IgD-negative memory B cell (primary cell): Measurements from ENCODE around the gene RPRD1B. TPM values are rescaled to one million over a fixed set of nuclear protein-coding genes. Genes with fewer than 3 reads are reported as not detected.

ENCODE experiments used
- H3K27ac Mint-ChIP-seq, 3 donors: one replicate each; pipeline ENCODE4 v1.8.0; 2020 to 2022; ENCODE audit warnings: mild to moderate bottlenecking in 3 of 3, mixed read lengths in 3 of 3, moderate library complexity in 1 of 3
- H3K27me3 Mint-ChIP-seq: one replicate; pipeline ENCODE4 v1.8.0; 2021; ENCODE audit warnings: mixed read lengths
- H3K36me3 Mint-ChIP-seq: one replicate; pipeline ENCODE4 v1.8.0; 2020; ENCODE audit warnings: mild to moderate bottlenecking, mixed read lengths
- H3K4me1 Mint-ChIP-seq, 3 donors: one replicate each; pipeline ENCODE4 v1.8.0; 2020 to 2022; ENCODE audit warnings: mixed read lengths in 3 of 3, mild to moderate bottlenecking in 1 of 3
- H3K4me3 Mint-ChIP-seq, 4 donors: one replicate each; pipeline ENCODE4 v1.8.0; 2020 to 2022; ENCODE audit warnings: mild to moderate bottlenecking in 4 of 4, mixed read lengths in 4 of 4, moderate library complexity in 3 of 4
- H3K9me3 Mint-ChIP-seq, 3 donors: one replicate each; pipeline ENCODE4 v1.8.0; 2020 to 2021; ENCODE audit warnings: mixed read lengths in 3 of 3, mild to moderate bottlenecking in 1 of 3
- polyA plus RNA-seq: library from polyadenylated mRNA; unstranded; fragments of 300-500 nt; fragmentation: Illumina TruSeq; gene quantifications from one replicate; pipeline ENCODE4 v1.2.3, GENCODE V29; 2021

RPRD1B gene
- polyA plus RNA-seq, 1 donor from 2014 or later = 4.0 TPM

GRCh38 chr20:38108438-38108985, 75.0 kb downstream of the RPRD1B start:
- Mint-ChIP-seq H3K4me1 (peaks cover 0 to 3% (median 2%) of the 10 kb centered on the region in 3 donors), H3K27me3 (no peaks in the 10 kb centered on the region), H3K27ac (peak overlapping the region in 1 of 3 donors; percentile 50), H3K9me3 (peaks cover 0 to 1% (median 0%) of the 10 kb centered on the region in 3 donors), H3K4me3 (no peak overlapping the region), H3K36me3 (peaks cover 2% of the 10 kb centered on the region)

DNA sequence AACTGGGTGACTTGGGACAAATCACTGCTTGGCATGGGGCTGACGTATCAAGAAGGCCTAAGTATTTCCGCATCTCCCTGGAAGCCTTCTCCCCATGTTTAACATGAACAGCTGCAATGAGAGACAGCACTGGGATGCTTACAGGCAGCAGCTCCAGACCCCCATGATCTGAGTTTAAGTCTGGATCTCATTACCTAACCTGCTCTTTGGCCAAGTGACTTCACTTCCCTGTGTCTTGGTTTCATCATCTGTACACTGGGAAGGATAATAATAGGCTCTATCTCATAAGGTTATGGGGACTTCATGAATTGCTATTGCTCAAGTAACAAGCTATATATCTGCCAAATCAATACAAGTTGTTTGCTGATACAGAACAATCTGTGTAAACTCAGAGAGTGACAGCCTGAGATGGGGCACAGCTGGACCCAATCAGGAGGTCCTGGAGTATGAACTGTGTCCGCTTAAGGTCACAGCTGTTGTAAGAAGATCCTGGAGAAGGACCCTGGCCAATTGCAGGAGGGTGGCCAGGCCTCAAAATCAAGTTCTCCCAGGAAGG, 75.5 kb downstream of the RPRD1B start:
- Mint-ChIP-seq H3K36me3 (peaks cover 2% of the 10 kb centered on the region), H3K27ac (peak overlapping the region in 1 of 3 donors; percentile 76), H3K9me3 (peaks cover 0 to 1% (median 0%) of the 10 kb centered on the region in 3 donors), H3K27me3 (no peaks in the 10 kb centered on the region), H3K4me1 (peaks cover 2 to 3% (median 3%) of the 10 kb centered on the region in 3 donors), H3K4me3 (no peak overlapping the region)

DNA sequence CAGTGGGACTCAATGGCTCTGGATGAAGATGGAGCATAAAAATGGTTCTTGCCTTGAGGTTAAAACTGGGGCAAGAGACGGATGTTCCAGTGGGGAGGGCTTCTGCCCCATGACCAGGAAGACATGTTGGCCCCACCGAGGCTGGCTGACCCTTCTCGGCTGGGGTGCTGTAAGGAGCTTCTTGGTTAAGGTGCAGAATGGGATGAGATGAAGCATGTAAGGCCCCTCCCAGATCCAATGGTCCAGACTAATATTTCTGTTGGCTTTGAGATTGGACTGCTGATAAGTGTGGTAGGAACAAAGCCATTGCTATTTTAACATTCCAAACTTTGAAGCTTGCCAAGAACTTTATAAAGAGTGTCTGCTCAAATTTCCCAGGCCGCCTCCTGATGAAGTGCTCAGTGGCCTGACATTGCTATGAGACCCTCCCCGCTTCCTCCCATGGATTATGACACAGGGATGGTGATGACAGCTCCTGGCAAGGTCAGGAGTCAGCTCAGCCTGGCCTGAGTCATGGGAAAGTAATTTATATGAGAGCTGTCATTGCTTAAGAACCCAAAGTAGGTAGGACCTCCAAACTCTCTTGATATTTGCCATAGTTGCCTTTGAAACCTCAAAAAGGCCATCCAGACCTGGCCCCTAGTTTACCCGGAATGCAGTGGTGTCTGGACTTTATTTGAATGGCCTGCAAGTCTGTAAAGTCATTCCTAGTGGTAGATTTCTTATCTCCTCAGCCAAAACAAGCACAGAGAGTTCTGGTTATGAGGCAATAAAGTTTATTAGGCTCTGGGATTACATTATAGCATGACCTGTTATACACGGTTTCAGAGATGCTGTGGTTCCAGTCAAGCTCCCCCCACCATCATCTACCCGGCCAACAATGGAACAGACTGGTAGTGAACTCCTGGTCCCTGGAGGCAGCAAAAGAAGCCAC, 76.3 kb downstream of the RPRD1B start:
- H3K4me1 Mint-ChIP-seq = peaks cover 2 to 5% (median 3%) of the 10 kb centered on the region in 3 donors
- H3K27ac Mint-ChIP-seq = peak overlapping the region in 1 of 3 donors; percentile 76
- H3K9me3 Mint-ChIP-seq = peaks cover 0 to 1% (median 0%) of the 10 kb centered on the region in 3 donors
- H3K4me3 Mint-ChIP-seq = no peak overlapping the region
- no peaks in the 10 kb centered on the region for H3K27me3 Mint-ChIP-seq
- peaks cover 2% of the 10 kb centered on the region for H3K36me3 Mint-ChIP-seq

DNA sequence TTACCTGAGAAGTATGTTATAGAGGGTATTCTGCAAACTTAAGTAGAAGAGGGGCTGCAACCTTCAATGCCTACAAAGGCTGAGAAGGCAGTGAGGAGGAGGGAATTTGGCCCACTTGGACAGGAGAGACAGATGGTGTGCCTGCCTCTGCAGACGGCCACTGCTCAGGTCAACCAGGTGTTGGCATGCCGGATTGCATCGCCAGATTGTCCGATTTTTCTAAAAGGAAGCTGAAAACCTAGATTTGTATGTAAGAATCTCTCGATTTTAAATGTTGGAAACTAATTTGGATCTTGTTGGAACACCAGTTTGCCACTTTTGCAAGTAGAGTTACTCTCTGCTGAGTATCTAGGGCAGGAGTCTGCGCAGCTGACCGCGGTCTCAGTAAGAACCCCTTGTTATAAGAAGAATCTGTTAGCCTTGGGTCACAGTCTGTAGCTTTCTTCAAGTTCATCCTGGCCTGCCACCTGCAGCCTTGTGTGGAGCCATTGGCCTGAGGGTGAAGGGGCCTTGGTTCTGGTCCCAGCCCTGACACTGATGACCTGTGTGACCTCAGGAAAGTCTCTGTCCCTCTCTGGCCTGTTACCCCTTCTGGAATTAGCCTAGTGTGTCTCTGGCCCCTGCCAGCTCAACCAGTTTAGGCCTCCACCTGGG, 77.1 kb downstream of the RPRD1B start:
- Mint-ChIP-seq H3K36me3 (peaks cover 2% of the 10 kb centered on the region), H3K27me3 (no peaks in the 10 kb centered on the region), H3K4me1 (peaks cover 4 to 6% (median 5%) of the 10 kb centered on the region in 3 donors), H3K9me3 (peaks cover 0 to 1% (median 0%) of the 10 kb centered on the region in 3 donors), H3K4me3 (no peak overlapping the region), H3K27ac (peak overlapping the region in 1 of 3 donors; percentile 4)

DNA sequence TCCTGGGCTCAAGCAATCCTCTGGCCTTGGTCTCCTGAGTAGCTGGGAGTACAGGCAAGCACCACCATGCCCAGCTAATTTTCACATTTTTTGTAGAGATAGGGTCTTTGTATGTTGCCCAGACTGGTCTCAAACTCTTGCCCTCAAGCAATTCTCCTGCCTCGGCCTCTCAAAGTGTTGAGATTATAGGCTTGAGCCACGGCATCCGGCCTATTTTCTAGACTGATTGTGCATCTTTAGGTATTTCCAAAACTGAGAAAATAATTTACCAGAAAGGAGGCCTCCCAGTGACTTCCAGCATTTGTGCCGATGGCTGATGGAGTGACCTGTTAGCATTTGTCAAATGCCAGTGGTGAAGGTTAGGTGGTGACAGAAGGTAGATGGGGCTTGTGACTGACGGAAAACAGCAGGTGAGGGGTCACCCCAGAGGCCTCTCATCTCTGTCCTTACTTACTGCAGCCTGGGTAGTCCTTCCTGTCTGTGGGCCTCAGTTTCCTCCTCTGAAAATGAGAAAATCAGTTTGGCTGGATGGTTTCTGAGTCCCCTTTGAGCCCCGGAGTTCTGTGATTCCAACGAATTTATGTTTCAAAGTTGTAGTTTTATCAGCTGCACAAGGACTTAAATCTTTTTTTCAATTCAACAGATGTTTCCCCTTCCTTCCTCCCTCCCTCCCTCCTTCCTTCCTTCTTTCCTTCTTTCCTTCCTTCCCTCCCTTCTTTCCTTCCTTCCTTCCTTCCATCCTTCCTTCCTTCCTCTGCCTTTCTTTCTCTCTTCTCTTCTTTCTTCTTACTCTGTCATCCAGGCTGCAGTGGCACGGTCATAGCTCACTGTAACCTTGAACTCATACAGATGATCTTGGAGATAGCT, 78.1 kb downstream of the RPRD1B start:
- no peaks in the 10 kb centered on the region for H3K27me3 Mint-ChIP-seq
- no peak overlapping the region for H3K4me3 Mint-ChIP-seq
- H3K4me1 Mint-ChIP-seq = peaks cover 4 to 9% (median 6%) of the 10 kb centered on the region in 3 donors
- peaks cover 2% of the 10 kb centered on the region for H3K36me3 Mint-ChIP-seq
- H3K9me3 Mint-ChIP-seq = peaks cover 0 to 1% (median 0%) of the 10 kb centered on the region in 3 donors
- no peak overlapping the region for H3K27ac Mint-ChIP-seq

GRCh38 chr20:38112261-38112929, 78.8 kb downstream of the RPRD1B start:
- H3K4me3 Mint-ChIP-seq = no peak overlapping the region
- H3K27ac Mint-ChIP-seq = no peak overlapping the region
- peaks cover 0 to 1% (median 0%) of the 10 kb centered on the region in 3 donors for H3K9me3 Mint-ChIP-seq
- peaks cover 2% of the 10 kb centered on the region for H3K36me3 Mint-ChIP-seq
- H3K27me3 Mint-ChIP-seq = no peaks in the 10 kb centered on the region
- peaks cover 4 to 17% (median 12%) of the 10 kb centered on the region in 3 donors for H3K4me1 Mint-ChIP-seq

DNA sequence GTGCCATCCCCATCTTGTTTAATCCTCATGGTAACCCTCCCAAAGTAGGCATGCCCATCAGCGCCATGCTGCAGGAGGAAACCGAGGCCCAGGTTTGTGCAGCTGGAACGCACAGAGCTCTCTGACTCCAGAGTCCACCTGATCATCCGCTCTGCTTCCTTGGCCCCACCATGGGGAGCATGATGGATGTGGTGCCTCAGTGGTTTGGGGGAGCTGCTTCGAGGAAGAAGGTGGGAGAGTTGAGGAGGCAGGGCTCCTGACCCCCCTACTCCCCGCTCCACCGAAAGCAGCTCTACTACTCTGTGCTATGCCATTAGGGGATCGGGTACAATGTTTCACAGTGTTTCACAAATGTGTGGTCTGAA, 79.4 kb downstream of the RPRD1B start:
- Mint-ChIP-seq H3K4me3 (no peak overlapping the region), H3K9me3 (peaks cover 0 to 1% (median 0%) of the 10 kb centered on the region in 3 donors), H3K4me1 (peaks cover 4 to 18% (median 12%) of the 10 kb centered on the region in 3 donors), H3K36me3 (peaks cover 2% of the 10 kb centered on the region), H3K27me3 (no peaks in the 10 kb centered on the region), H3K27ac (no peak overlapping the region)

- Mint-ChIP-seq H3K27me3 (no peaks in the 10 kb centered on the region), H3K4me3 (no peak overlapping the region), H3K4me1 (peaks cover 4 to 18% (median 12%) of the 10 kb centered on the region in 3 donors), H3K36me3 (peaks cover 2% of the 10 kb centered on the region), H3K9me3 (peaks cover 0 to 1% (median 0%) of the 10 kb centered on the region in 3 donors), H3K27ac (peak overlapping the region in 2 of 3 donors; percentile 1 to 18)
Observed at GRCh38 chr20:38113401-38114325, 80.1 kb downstream of the RPRD1B start.

DNA sequence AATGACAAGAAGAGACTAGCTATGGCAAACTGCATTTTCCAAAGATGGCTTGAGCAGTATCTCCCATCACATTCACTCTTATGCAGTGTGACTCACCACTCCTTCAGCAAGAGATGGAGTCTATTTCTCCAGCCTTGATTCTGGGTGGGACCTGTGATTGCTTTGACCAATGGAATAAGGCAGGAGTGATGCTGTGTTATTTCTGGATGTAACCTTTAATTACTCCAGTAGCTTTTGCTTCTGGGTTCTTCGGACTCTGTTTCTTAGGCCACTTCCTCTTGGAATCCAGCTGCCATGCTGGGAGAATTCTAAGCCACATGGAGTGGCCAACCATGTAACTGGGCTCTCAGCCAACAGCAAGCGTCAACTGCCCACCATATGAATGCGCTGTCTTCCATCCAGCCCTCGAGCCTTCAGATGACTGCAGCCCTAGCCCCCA, 80.8 kb downstream of the RPRD1B start:
- Mint-ChIP-seq H3K4me3 (no peak overlapping the region), H3K36me3 (peaks cover 2% of the 10 kb centered on the region), H3K4me1 (peaks cover 4 to 18% (median 12%) of the 10 kb centered on the region in 3 donors), H3K27ac (no peak overlapping the region), H3K9me3 (peaks cover 0 to 1% (median 0%) of the 10 kb centered on the region in 3 donors), H3K27me3 (no peaks in the 10 kb centered on the region)

DNA sequence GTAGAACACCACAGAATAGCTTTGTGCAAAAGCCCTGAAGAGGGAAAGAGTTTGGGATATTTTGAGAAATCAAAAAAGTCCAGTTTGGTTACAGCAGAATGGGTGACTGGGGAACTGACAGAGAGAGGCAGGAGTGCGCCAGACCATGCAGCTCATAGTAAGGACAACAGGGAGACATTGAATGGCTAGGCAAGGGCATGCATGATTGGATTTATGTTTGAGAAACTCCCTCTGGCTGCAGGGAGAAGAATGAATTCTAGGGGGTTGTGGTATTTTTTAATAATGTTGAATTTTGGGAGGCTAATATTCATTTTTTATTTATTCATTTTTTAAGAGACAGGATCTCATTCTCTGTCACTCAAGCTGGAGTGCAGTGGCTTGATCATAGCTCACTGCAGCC, 81.7 kb downstream of the RPRD1B start:
- Mint-ChIP-seq H3K27me3 (no peaks in the 10 kb centered on the region), H3K27ac (no peak overlapping the region), H3K4me3 (no peak overlapping the region), H3K36me3 (peaks cover 2% of the 10 kb centered on the region), H3K4me1 (peaks cover 4 to 18% (median 12%) of the 10 kb centered on the region in 3 donors), H3K9me3 (peaks cover 0 to 1% (median 0%) of the 10 kb centered on the region in 3 donors)

GRCh38 chr20:38115896-38116295, 82.3 kb downstream of the RPRD1B start:
- Mint-ChIP-seq H3K36me3 (no peaks in the 10 kb centered on the region), H3K9me3 (no peaks in the 10 kb centered on the region)

DNA sequence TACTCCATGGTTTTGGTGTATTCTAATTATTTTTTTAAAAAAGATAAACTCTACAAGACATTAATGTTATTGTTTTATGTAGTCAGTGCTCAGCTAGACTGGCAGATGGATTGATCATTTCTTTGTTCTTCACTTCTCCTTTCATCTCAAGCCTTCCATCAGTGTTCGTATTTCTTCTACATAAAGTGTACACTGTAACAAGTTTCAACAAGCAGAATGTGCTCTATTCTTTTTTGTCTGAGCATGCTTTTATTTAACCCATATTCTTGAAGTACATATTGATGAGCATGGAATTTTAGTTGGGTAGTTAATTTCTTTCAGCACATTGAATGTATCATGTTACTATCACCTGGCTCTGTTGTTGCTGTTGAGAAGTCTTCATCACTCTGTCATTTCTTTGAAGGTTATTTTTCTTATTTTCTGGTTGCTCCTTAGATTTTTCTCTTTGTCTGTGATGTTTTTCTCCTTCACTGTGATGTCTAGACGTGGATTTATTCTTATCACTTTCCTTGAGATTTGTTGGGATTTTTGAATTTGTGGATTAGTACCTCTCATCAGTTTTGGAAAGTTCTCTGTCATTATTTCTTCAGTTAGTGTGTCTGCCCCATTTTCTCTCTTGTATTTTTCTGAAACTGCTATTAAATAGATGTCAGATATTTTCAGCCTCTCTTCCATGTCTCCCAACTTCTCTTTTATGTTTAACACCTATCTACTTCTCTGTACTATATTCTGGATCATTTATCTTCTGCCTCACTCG, 83.0 kb downstream of the RPRD1B start:
- no peaks in the 10 kb centered on the region for H3K9me3 Mint-ChIP-seq
- H3K27me3 Mint-ChIP-seq = no peaks in the 10 kb centered on the region
- H3K4me3 Mint-ChIP-seq = no peak overlapping the region
- H3K4me1 Mint-ChIP-seq = peaks cover 4 to 18% (median 12%) of the 10 kb centered on the region in 3 donors
- H3K27ac Mint-ChIP-seq = peak overlapping the region in 1 of 3 donors; percentile 14
- H3K36me3 Mint-ChIP-seq = no peaks in the 10 kb centered on the region

More at GRCh38 chr20:38115896-38116295, 82.3 kb downstream of the RPRD1B start:
- H3K4me3 Mint-ChIP-seq = no peak overlapping the region
- H3K4me1 Mint-ChIP-seq = peaks cover 4 to 18% (median 12%) of the 10 kb centered on the region in 3 donors
- H3K27me3 Mint-ChIP-seq = no peaks in the 10 kb centered on the region
- no peak overlapping the region for H3K27ac Mint-ChIP-seq
